T47D (cell line): ENCODE data around the gene TSPYL1.
"Not testable (repeated sequence)": the region's sequence is repeated elsewhere in the genome, so short reads cannot be mapped to it uniquely, and the experiment has no call there.

Experiments
- DNase-seq, 2 experiments: peaks; one replicate each; pipeline versions ENCODE4 v3.0.0 to v3.0.0-alpha.2; 2011 to 2012; ENCODE audit warnings: low read depth in 1 of 2, low spot score in 1 of 2
- JUND ChIP-seq: IDR thresholded peaks from 2 replicates; pipeline ENCODE4 v1.6.1; 2012; ENCODE audit warnings: low read depth
- in situ Hi-C: cut with HindIII; loops from 2 replicates; pipeline ENCODE4 v1.10.0; 2016; ENCODE audit warnings: low sequenced_read_pairs, low pct_unique_long_range_greater_than_20kb

The TSPYL1 gene

GRCh38 chr6:116279232-116280160, at the start of gene TSPYL1:
Gene TSPYL1 (minus strand): TSS chr6:116279930. CDS start chr6:116279830, 100 bp downstream.
- in situ Hi-C loops = no loop called here
- TF ChIP-seq JUND = no peak
- peak; percentile 80 to 96 for DNase-seq

- in situ Hi-C loops = no loop called here
- DNase-seq = no peak
- TF ChIP-seq JUND = no peak
These were observed 49.4 kb upstream of the TSPYL1 start for GRCh38 chr6:116329156-116329555.

GRCh38 chr6:116328528-116328903, 48.8 kb upstream of the TSPYL1 start:
- TF ChIP-seq JUND = no peak
- no peak for DNase-seq
- in situ Hi-C loops = no loop called here

GRCh38 chr6:116327803-116328527, 48.2 kb upstream of the TSPYL1 start:
- no peak for DNase-seq
- in situ Hi-C loops = no loop called here
- no peak for TF ChIP-seq JUND

- no peak for TF ChIP-seq JUND
- in situ Hi-C loops = no loop called here
- no peak for DNase-seq
These were observed 47.3 kb upstream of the TSPYL1 start for GRCh38 chr6:116326996-116327395.

GRCh38 chr6:116326181-116326671, 46.5 kb upstream of the TSPYL1 start:
- TF ChIP-seq JUND = no peak
- in situ Hi-C loops = no loop called here
- DNase-seq = no peak

- in situ Hi-C loops, DNase-seq: not testable (repeated sequence)
These were observed 46.0 kb upstream of the TSPYL1 start for GRCh38 chr6:116325634-116326132.

GRCh38 chr6:116323863-116324262, 44.1 kb upstream of the TSPYL1 start:
- DNase-seq = no peak
- in situ Hi-C loops = no loop called here
- no peak for TF ChIP-seq JUND

- in situ Hi-C loops, DNase-seq: not testable (repeated sequence)
These were observed 42.2 kb upstream of the TSPYL1 start for GRCh38 chr6:116321933-116322332.

GRCh38 chr6:116316772-116317467, 37.2 kb upstream of the TSPYL1 start:
- TF ChIP-seq JUND = no peak
- no peak for DNase-seq
- in situ Hi-C loops = no loop called here

- in situ Hi-C loops = no loop called here
- TF ChIP-seq JUND = no peak
- DNase-seq = no peak
These were observed 35.1 kb upstream of the TSPYL1 start for GRCh38 chr6:116314878-116315277.

GRCh38 chr6:116314218-116314617, 34.5 kb upstream of the TSPYL1 start:
- no peak for TF ChIP-seq JUND
- DNase-seq = no peak
- in situ Hi-C loops = no loop called here
